HEK293T (cell line): ENCODE results near the gene SERPINB10.

Source experiments
- FOXA1 ChIP-seq: fragments of 450-650 bp; IDR thresholded peaks from 2 replicates; pipeline ENCODE4 v1.6.1; 2016; ENCODE audit warnings: mild to moderate bottlenecking
- FOXK2 ChIP-seq: fragments of 450-650 bp; IDR thresholded peaks from 2 replicates; pipeline ENCODE4 v1.6.1; 2016; ENCODE audit warnings: mild to moderate bottlenecking
- FOXM1 ChIP-seq: fragments of 450-650 bp; IDR thresholded peaks from 2 replicates; pipeline ENCODE4 v1.6.1; 2017; ENCODE audit warnings: mild to moderate bottlenecking, borderline replicate concordance
- HDGF ChIP-seq: fragments of 450-650 bp; IDR thresholded peaks from 2 replicates; pipeline ENCODE4 v1.6.1; 2017; ENCODE audit warnings: antibody characterized with exemption, borderline replicate concordance
- L3MBTL2 ChIP-seq: fragments of 450-650 bp; conservative IDR thresholded peaks from 2 replicates; pipeline ENCODE4 v1.6.1; 2016; ENCODE audit warnings: mild to moderate bottlenecking
- SUZ12 ChIP-seq: fragments of 450-650 bp; IDR thresholded peaks from 2 replicates; pipeline ENCODE4 v1.6.1; 2016; ENCODE audit warnings: mild to moderate bottlenecking
- ZNF384 ChIP-seq: fragments of 450-650 bp; IDR thresholded peaks from 2 replicates; pipeline ENCODE4 v1.6.1; 2016

- TF ChIP-seq HDGF, result no peak
- TF ChIP-seq FOXK2, result no peak
- TF ChIP-seq ZNF384, result no peak
- no peak for TF ChIP-seq SUZ12
- no peak for TF ChIP-seq L3MBTL2
- no peak for TF ChIP-seq FOXA1
- no peak for TF ChIP-seq FOXM1
These were observed 72.3 kb downstream of the SERPINB10 start for GRCh38 chr18:63980027-63980426.
